NCI-H446 treated with DMSO at 0.1 percent for 48 hours (cell line): Measurements from ENCODE around the gene HIVEP3.
"Not testable (repeated sequence)": the region's sequence is repeated elsewhere in the genome, so short reads cannot be mapped to it uniquely, and the experiment has no call there.

Experiments
- DNase-seq: peaks from one replicate; lab custom pipeline; 2025; lab: John Stamatoyannopoulos, UW

Gene HIVEP3

GRCh38 chr1:41557751-41558455 lies 360.8 kb downstream of the HIVEP3 start:
- DNase-seq, result no peak

- DNase-seq, result not testable (repeated sequence)
These were observed 364.0 kb downstream of the HIVEP3 start for GRCh38 chr1:41554746-41555145.

GRCh38 chr1:41547781-41548560 lies 370.8 kb downstream of the HIVEP3 start:
- no peak for DNase-seq

GRCh38 chr1:41547336-41547735 lies 371.4 kb downstream of the HIVEP3 start:
- no peak for DNase-seq

- DNase-seq, result no peak
These were observed 371.9 kb downstream of the HIVEP3 start for GRCh38 chr1:41546833-41547135.

GRCh38 chr1:41545996-41546832 lies 372.5 kb downstream of the HIVEP3 start:
- DNase-seq, result no peak

GRCh38 chr1:41542196-41542930 lies 376.4 kb downstream of the HIVEP3 start:
- DNase-seq, result no peak

GRCh38 chr1:41541592-41541952 lies 377.1 kb downstream of the HIVEP3 start:
- DNase-seq, result no peak

- no peak for DNase-seq
These were observed 377.7 kb downstream of the HIVEP3 start for GRCh38 chr1:41540886-41541591.

GRCh38 chr1:41539999-41540398 lies 378.7 kb downstream of the HIVEP3 start:
- no peak for DNase-seq

- DNase-seq, result no peak
These were observed 379.3 kb downstream of the HIVEP3 start for GRCh38 chr1:41539418-41539805.

- no peak for DNase-seq
These were observed 379.8 kb downstream of the HIVEP3 start for GRCh38 chr1:41538741-41539417.

GRCh38 chr1:41537788-41538351 lies 380.9 kb downstream of the HIVEP3 start:
- no peak for DNase-seq

- DNase-seq, result no peak
These were observed 381.5 kb downstream of the HIVEP3 start for GRCh38 chr1:41537251-41537650.

- DNase-seq, result no peak
These were observed 382.3 kb downstream of the HIVEP3 start for GRCh38 chr1:41536361-41536802.

- no peak for DNase-seq
These were observed 383.0 kb downstream of the HIVEP3 start for GRCh38 chr1:41535716-41536115.

GRCh38 chr1:41535276-41535675 lies 383.4 kb downstream of the HIVEP3 start:
- DNase-seq, result no peak

GRCh38 chr1:41534181-41535076 lies 384.3 kb downstream of the HIVEP3 start:
- DNase-seq, result no peak

GRCh38 chr1:41533731-41534080 lies 385.0 kb downstream of the HIVEP3 start:
- no peak for DNase-seq
